NT2/D1 (cell line): ENCODE results near the gene RBBP4.

Experiments
- SUZ12 ChIP-seq: IDR thresholded peaks from 2 replicates; pipeline ENCODE4 v1.6.1; 2011; ENCODE audit not compliant: insufficient read length, insufficient read depth; ENCODE audit errors: extremely low read depth
- ZNF274 ChIP-seq: IDR thresholded peaks from 2 replicates; pipeline ENCODE4 v1.6.1; 2011; ENCODE audit warnings: mild to moderate bottlenecking, low read depth, low read length

GRCh38 chr1:32606565-32607371, 44.2 kb upstream of the RBBP4 start:
- TF ChIP-seq ZNF274 = no peak
- TF ChIP-seq SUZ12 = no peak
